Fibroblast of peridontal ligament (primary cell): Measurements from ENCODE around the gene C10orf53.

Experiments
- DNase-seq: peaks from one replicate; pipeline ENCODE4 v3.0.0-alpha.2; 2010; ENCODE audit errors: extremely low read depth

C10orf53 gene

GRCh38 chr10:49737474-49738201 is 58.2 kb downstream of the C10orf53 start:
- no peak for DNase-seq

GRCh38 chr10:49738616-49739360 is 59.3 kb downstream of the C10orf53 start:
- no peak for DNase-seq

- DNase-seq = no peak
Observed at GRCh38 chr10:49739426-49739825, 60.0 kb downstream of the C10orf53 start.

GRCh38 chr10:49740346-49741107 is 61.1 kb downstream of the C10orf53 start:
- no peak for DNase-seq

GRCh38 chr10:49741108-49741995 is 61.9 kb downstream of the C10orf53 start:
- no peak for DNase-seq

GRCh38 chr10:49742683-49743463 is 63.4 kb downstream of the C10orf53 start:
- no peak for DNase-seq

- DNase-seq = no peak
Observed at GRCh38 chr10:49743464-49744075, 64.1 kb downstream of the C10orf53 start.

- no peak for DNase-seq
Observed at GRCh38 chr10:49744091-49744685, 64.7 kb downstream of the C10orf53 start.

GRCh38 chr10:49744924-49745605 is 65.6 kb downstream of the C10orf53 start:
- DNase-seq = no peak

GRCh38 chr10:49745756-49746155 is 66.3 kb downstream of the C10orf53 start:
- DNase-seq = no peak

GRCh38 chr10:49746626-49747302 is 67.3 kb downstream of the C10orf53 start:
- no peak for DNase-seq
